GM12874 (cell line): ENCODE results near the gene INS.

Experiments used
- TF ChIP-seq, protein P1 (sequence below): IDR thresholded peaks from 2 replicates; pipeline ENCODE4 v1.5.1; 2011; ENCODE audit warnings: low read depth, mild to moderate bottlenecking, control low read depth, low read length, moderate library complexity; ENCODE audit not compliant: insufficient read depth

The INS gene

DNA sequence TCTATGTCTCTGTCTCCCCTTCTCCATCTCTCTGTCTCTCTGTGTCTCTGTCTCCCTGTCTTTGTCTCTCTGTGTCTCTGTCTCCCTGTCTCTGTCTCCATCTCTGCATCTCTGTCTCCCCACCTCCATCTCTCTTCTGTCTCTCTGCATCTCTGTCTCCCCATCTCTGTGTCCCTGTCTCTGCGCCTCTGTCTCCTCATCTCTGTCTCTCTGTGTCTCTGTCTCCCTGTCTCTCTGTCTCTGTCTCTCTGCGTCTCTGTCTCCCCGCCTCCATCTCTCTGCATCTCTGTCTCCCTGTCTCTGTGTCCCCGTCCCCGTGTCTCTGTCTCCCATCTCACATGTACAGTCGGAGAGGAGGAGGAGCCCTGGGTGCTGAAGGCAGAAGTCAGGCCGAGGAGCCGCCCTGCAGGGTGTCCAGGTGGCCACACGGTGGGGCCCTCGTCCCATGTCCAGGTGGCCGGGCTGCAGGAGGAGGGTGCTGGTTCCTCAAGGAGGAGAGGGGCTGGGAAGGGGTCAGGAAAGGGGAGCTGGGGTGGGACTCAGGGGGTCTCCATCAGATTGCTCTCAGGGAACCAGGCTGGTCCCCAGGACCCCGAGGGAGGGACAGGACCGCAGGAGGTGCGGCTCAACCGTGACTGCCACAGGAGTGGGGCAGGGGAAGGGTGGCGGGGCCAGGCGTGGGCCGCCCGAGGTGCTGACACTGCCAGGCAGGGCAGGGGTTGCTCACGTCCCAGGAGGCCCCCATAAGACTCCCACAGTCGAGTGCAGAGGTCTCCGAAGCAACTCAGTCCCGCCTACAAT lies 36.2 kb upstream of the INS start:
- TF ChIP-seq, protein P1, sequence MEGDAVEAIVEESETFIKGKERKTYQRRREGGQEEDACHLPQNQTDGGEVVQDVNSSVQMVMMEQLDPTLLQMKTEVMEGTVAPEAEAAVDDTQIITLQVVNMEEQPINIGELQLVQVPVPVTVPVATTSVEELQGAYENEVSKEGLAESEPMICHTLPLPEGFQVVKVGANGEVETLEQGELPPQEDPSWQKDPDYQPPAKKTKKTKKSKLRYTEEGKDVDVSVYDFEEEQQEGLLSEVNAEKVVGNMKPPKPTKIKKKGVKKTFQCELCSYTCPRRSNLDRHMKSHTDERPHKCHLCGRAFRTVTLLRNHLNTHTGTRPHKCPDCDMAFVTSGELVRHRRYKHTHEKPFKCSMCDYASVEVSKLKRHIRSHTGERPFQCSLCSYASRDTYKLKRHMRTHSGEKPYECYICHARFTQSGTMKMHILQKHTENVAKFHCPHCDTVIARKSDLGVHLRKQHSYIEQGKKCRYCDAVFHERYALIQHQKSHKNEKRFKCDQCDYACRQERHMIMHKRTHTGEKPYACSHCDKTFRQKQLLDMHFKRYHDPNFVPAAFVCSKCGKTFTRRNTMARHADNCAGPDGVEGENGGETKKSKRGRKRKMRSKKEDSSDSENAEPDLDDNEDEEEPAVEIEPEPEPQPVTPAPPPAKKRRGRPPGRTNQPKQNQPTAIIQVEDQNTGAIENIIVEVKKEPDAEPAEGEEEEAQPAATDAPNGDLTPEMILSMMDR, result peak; percentile 86

DNA sequence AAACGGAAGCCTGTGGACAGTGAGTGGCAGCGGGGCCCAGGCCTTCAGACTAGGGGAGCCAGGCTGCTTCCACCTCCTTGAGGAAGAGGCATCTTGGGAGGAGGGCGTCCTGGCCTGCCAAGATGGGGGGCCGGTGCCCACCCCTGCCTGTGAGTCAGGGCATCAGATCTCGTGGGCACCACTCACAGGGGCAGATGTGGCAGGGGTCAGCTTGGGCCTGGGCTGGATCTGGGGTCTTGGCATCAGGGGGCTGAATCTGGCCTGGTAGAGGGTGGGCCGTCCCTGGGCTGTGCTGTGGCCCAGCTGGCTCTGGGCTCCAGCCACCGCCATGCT lies 34.7 kb upstream of the INS start:
- TF ChIP-seq, protein P1, result no peak

DNA sequence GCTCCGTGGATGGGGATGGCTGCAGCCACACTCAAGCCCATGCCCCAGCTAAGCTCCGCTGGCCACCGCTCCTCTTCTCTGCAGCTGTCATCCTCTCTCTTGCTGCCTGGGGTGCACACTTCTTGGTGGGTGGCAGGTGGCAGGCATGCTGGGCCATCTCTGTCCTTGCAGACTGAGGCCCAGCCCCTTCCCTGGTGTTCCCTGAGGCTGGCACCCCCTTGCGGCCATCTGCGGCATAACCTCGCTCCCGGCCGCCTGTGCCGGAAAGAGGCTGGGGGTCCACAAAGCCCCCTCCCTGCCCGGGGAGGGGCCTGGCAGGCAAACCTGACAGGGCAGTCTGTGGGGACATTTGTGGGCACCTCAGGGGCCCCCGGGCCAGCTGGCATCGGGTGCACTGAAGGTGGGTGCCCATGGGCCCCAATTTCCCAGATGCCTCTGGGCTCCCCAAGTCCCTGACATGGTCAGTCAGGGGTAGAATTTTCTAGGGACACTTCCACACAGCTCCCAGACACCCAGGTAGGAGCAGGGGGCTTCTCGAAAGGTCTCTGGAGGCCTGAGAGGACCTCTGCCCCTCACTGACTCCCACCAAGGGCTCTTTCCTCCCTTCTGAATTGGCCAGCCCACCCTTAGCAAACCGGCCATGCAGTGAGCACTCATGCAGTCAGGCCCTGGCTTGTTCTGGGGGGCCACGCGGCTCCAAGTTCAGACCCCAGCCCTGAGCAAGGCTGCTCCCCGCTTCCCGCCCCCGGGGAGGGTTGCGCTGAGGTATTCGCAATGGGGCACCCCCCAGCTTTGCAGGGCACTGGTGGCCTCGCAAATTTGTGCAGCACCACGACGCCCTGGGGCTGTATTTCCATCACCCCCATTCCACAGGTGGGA lies 34.1 kb upstream of the INS start:
- TF ChIP-seq, protein P1, result peak; percentile 94

DNA sequence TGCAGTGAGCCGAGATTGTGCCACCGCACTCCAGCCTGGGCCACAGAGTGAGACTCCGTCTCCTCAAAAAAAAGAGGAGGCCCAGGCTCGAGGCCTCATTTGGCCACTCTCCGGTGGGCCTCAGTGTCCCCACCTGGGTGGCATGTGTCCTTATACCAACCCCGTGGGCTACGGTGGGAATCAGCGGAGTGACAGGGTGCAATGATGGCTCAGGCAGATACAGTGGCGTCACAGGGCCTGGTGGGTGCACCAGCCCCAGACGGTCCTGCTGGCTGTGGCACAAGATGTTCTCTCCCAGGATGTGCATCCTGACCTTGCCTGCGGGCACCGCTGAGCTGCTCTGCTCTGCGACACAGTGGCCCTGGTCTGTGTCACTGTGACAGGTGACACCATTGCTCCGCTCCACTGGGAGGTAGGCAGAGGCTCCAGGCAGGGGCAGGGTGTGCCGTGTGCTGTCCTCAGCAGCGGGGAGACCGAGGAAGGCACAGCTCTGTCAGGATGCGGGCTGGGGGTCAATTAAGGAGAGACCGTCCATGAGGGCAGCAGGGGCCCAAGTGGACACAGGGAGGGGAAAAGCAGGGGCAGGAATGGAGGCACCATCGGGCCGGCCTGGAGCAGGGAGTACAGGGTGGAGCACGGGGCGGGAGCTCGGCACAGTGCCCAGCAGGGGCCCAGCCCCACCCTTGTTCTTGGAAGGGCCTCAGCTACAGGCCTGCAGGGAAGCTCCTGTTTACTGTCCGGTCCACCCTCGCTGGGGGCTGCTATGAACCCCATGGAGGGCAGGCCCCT lies 32.3 kb upstream of the INS start:
- TF ChIP-seq, protein P1, result no peak

DNA sequence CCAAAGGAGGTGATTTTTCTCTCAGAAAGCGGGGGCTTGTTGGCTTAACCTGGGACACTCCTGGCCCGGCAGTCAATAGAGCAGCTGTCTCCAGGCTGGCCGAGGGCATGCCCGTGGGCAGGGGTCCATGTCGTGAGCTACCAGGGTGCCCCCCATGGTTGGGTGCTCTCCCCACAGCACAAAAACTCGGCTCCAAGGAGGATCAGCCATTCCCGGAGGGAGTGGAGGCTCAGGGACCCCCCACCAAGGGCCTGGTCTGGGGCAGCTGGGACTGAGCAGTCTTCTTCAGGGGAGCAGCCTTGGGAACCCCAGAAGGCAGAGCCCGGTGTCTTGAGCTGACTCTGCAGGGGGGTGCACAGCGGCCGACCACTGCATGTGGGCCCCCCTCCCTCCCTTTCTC lies 31.4 kb upstream of the INS start:
- TF ChIP-seq, protein P1, result no peak

DNA sequence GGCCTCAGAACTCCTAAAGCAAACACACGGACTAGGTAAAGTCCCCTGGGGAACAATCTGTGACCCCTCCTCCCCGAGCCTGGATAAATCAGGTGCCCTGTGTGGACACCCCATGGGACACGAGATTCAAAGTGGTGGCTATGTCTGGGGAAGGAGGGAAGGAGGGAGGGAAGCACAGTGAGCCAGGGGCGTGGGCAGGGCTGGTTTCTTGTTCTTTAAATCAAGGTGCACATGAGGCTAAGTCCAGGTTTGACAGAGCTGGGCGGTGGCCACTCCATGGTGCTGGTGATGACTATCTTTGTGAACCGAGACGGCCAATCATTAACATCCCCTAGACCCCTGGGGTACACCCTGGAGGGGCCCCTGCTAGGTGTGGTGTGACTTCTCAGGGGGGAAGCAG lies 30.9 kb upstream of the INS start:
- TF ChIP-seq, protein P1, result no peak

DNA sequence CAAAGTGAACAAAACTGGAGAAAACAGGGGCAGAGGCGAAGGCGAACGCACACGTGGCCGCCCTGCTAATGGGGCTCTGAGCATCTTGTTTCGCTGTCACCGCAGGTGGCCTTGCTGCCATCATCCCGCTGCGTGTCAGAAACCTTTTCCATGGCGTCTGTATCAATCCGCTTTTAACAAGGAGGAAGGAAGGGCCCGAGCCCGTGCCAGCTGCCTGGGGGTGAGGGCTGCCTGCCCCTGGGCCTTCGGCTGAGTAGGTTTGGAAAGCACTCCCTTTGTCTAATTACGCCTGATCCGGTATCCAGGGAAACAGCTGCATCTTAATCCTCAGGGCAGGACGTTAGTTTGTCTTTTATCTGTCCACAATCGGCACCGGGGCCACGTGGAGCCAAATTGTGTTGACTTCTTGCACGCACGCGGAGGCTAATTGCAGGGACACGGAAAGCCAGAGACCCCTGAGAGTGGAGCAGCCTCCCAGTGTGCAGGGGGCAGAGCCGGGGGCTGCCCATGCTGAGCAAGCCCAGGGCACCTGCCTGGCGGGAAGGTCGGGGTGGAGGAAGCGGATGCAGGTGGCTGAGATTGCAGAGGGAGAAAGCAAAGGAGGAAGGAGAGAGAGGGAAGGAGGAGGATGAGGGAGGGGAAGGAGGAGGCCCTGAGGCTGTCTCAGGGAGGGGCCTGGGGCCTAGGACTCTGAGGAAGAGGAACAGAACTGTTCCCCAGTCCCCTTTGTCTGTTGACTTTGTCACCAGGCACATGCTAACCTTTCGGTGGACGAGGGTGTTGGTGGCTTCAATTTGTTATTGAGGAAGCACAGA lies 29.9 kb upstream of the INS start:
- TF ChIP-seq, protein P1, result no peak
